Measurements from ENCODE around the gene GJA9.

The GJA9 gene

DNA sequence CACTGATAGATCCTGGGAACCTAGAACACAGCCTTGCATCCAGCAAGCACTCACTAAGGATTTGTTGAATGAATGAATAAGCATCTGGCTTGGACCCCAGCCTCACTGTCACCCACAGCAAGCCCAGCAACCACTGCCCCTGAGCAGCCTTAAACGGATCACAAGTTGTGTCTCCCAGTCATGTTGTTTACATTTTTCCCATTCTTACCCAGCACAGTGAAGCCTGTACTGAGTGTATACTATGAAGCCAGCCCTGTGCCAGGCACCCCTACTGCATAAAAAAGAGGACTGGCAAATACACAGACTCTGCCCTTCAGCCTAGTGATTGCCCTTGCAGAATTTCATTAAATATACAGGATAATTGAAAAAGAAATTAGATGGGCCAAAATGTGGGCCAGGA is 52.0 kb downstream of the GJA9 start:
- no peak for DNase-seq

GRCh38 chr1:38827318-38827717 is 54.1 kb downstream of the GJA9 start:
- no peak for DNase-seq

GRCh38 chr1:38826886-38827285 is 54.5 kb downstream of the GJA9 start:
- DNase-seq: no peak

- no peak for DNase-seq
These were observed 55.1 kb downstream of the GJA9 start for GRCh38 chr1:38826262-38826661.

All from GF-D8 (cell line).